Endothelial cell of umbilical vein (primary cell): ENCODE results near the gene TRDMT1. TPM values are rescaled to one million over a fixed set of nuclear protein-coding genes. Genes with fewer than 3 reads are reported as not detected.

ENCODE experiments used
- BruUV-seq: library from RNA; stranded (reverse); fragments of 400-500 nt; replicated peaks from 2 replicates; lab custom pipeline; 2021; lab: Mats Ljungman, UMichigan
- CTCF ChIA-PET: fragments of 300-600, 350-600 bp; sonication (Branson Sonifier 250); formaldehyde crosslinking; loops from one replicate; lab custom pipeline; 2021; ENCODE audit warnings: antibody characterized with exemption, inconsistent platforms; lab: Charles Lee
- POLR2A ChIA-PET: fragments of 300-600, 350-600 bp; sonication (Branson Sonifier 250); formaldehyde crosslinking; loops from one replicate; lab custom pipeline; 2021; ENCODE audit warnings: antibody characterized with exemption, inconsistent platforms; lab: Charles Lee
- DNase-seq: peaks from one replicate; pipeline ENCODE4 v3.0.0-alpha.2; 2011; ENCODE audit warnings: low read depth, low spot score
- FAIRE-seq: peaks from 2 replicates; lab custom pipeline; 2011; peaks lifted over from hg19 to GRCh38; lab: Jason Lieb, UNC
- H2AFZ ChIP-seq: 2 replicates; pipeline ENCODE4 v1.6.0; 2012; ENCODE audit warnings: low read depth, low read length, control low read depth, inconsistent platforms
- H3K27ac ChIP-seq: 2 replicates; pipeline ENCODE4 v1.5.1; 2011; ENCODE audit warnings: low read depth, mild to moderate bottlenecking, control low read depth, low read length, moderate library complexity; ENCODE audit not compliant: insufficient read depth
- H3K27me3 ChIP-seq, 2 experiments: 2 replicates each; pipeline versions ENCODE4 v1.6.0 to v1.6.1; 2011; ENCODE audit warnings: low read length in 2 of 2, mixed read lengths in 1 of 2; ENCODE audit not compliant: control insufficient read depth in 2 of 2, insufficient read depth in 2 of 2
- H3K36me3 ChIP-seq, 2 experiments: 2 replicates in 1 of 2; 3 replicates in 1 of 2; pipeline ENCODE4 v1.5.1; 2011; ENCODE audit warnings: low read length in 2 of 2, mild to moderate bottlenecking in 1 of 2, moderate library complexity in 1 of 2; ENCODE audit not compliant: control insufficient read depth in 2 of 2, insufficient read depth in 2 of 2; ENCODE audit errors: extremely low read depth in 1 of 2
- H3K4me1 ChIP-seq: 3 replicates; pipeline ENCODE4 v1.5.1; 2011; ENCODE audit warnings: mild to moderate bottlenecking, low read length; ENCODE audit not compliant: control insufficient read depth, insufficient read depth; ENCODE audit errors: extremely low read depth
- H3K4me2 ChIP-seq: 2 replicates; pipeline ENCODE4 v1.6.1; 2011; ENCODE audit warnings: low read length, control low read depth, mixed read lengths; ENCODE audit not compliant: insufficient read depth
- H3K4me3 ChIP-seq, 3 experiments: fragments of 200-600 bp in 1 of 3; sonication (generic), shearing (Covaris generic) in 1 of 3; replicated peaks in 1 of 3; 2 replicates each; pipeline ENCODE4 v1.5.1; 2011 to 2016; ENCODE audit warnings: control low read depth in 3 of 3, low read length in 3 of 3, mild to moderate bottlenecking in 2 of 3, inconsistent platforms in 1 of 3, low read depth in 1 of 3, moderate library complexity in 1 of 3; ENCODE audit not compliant: insufficient read depth in 1 of 3
- H3K79me2 ChIP-seq: 2 replicates; pipeline ENCODE4 v1.6.0; 2012; ENCODE audit warnings: low read length, inconsistent platforms; ENCODE audit not compliant: control insufficient read depth, insufficient read depth
- H3K9ac ChIP-seq: replicated peaks from 2 replicates; pipeline ENCODE3; 2011; ENCODE audit warnings: low read length, control low read depth; ENCODE audit not compliant: insufficient read depth; ENCODE audit errors: extremely low read depth
- H3K9me1 ChIP-seq: replicated peaks from 3 replicates; pipeline ENCODE4 v1.6.0; 2011; ENCODE audit warnings: mild to moderate bottlenecking, low read length; ENCODE audit not compliant: control insufficient read depth, insufficient read depth; ENCODE audit errors: extremely low read depth
- H3K9me3 ChIP-seq: replicated peaks from 2 replicates; pipeline ENCODE4 v1.5.1; 2012; ENCODE audit warnings: low read length, inconsistent platforms; ENCODE audit not compliant: control insufficient read depth, insufficient read depth
- H4K20me1 ChIP-seq: replicated peaks from 2 replicates; pipeline ENCODE3; 2011; ENCODE audit warnings: mild to moderate bottlenecking, low read length; ENCODE audit not compliant: control insufficient read depth, insufficient read depth; ENCODE audit errors: extremely low read depth
- FOS ChIP-seq: IDR thresholded peaks from 2 replicates; pipeline ENCODE4 v1.6.1; 2011; ENCODE audit warnings: mild to moderate bottlenecking, low read length, moderate library complexity, borderline replicate concordance; ENCODE audit not compliant: insufficient read depth
- JUN ChIP-seq: IDR thresholded peaks from 2 replicates; pipeline ENCODE4 v1.6.1; 2011; ENCODE audit warnings: borderline replicate concordance, low read depth; ENCODE audit not compliant: insufficient read length, insufficient read depth
- dilution Hi-C: fragments of 300-500 bp; cut with MboI; formaldehyde crosslinking; loops from one replicate; pipeline ENCODE4 v1.15.0; 2019; ENCODE audit warnings: low sequenced_read_pairs; ENCODE audit not compliant: extremely low pct_ligation_motif_present
- intact Hi-C: fragments of 100-400 bp; cut with micrococcal nuclease; formaldehyde crosslinking; loops from one replicate; pipeline ENCODE4 v1.10.0; 2022
- polyA plus RNA-seq, 4 experiments: library from polyadenylated mRNA; depleted of rRNA in 3 of 4; stranded (reverse) in 3 of 4; unstranded in 1 of 4; fragments of >200 nt; gene quantifications; 2 replicates each; pipeline versions ENCODE4 v1.2.1 to v1.2.3, GENCODE V29; 2011 to 2012; ENCODE audit warnings: missing spikeins in 1 of 4
- total RNA-seq: library from RNA; stranded (reverse); gene quantifications from 2 replicates; pipeline ENCODE4 v1.2.3, GENCODE V29; 2021
- TF ChIP-seq, protein P1 (sequence below), 2 donors: IDR thresholded peaks; 1 replicate in 1 of 2; 2 replicates in 1 of 2; pipeline ENCODE4 v1.5.1; 2011; ENCODE audit warnings: low read length in 2 of 2, mild to moderate bottlenecking in 2 of 2, moderate library complexity in 2 of 2, control low read depth in 1 of 2, inconsistent platforms in 1 of 2, low read depth in 1 of 2; ENCODE audit not compliant: insufficient read depth in 1 of 2; ENCODE audit errors: extremely low read depth in 1 of 2
- TF ChIP-seq, protein P2 (sequence below): IDR thresholded peaks from 2 replicates; pipeline ENCODE4 v1.6.1; 2011; ENCODE audit not compliant: insufficient read depth, insufficient read length

The TRDMT1 gene
- total and polyA plus RNA-seq, 2 donors (not counting 3 experiments of a cell fraction or from before 2014, with no cell fraction given), result 10.0 to 12.3 TPM

GRCh38 chr10:17227367-17228090 lies 26.1 kb upstream of the TRDMT1 start:
- intact Hi-C loops, result loop anchor here (1.0 to 2.0 kb wide), 11 partner anchors 11 to 399 kb away; partner anchors contain the start of gene TRDMT1
- POLR2A ChIA-PET, result interaction anchor here (3.3 to 3.6 kb wide), 3 partner anchors 12 to 260 kb away, joined by 21 to 27 read pairs (median 25); no protein-coding TSS in a partner anchor
- dilution Hi-C loops, result no loop called here
- DNase-seq, result peak; percentile 67
- H2AFZ ChIP-seq, result peak overlapping the region; percentile 6
- TSS peak; percentile 55 for BruUV-seq
- no peaks in the 10 kb centered on the region for H3K9me3 ChIP-seq
- TF ChIP-seq FOS (no peak), JUN (no peak)
- TF ChIP-seq, protein P1, sequence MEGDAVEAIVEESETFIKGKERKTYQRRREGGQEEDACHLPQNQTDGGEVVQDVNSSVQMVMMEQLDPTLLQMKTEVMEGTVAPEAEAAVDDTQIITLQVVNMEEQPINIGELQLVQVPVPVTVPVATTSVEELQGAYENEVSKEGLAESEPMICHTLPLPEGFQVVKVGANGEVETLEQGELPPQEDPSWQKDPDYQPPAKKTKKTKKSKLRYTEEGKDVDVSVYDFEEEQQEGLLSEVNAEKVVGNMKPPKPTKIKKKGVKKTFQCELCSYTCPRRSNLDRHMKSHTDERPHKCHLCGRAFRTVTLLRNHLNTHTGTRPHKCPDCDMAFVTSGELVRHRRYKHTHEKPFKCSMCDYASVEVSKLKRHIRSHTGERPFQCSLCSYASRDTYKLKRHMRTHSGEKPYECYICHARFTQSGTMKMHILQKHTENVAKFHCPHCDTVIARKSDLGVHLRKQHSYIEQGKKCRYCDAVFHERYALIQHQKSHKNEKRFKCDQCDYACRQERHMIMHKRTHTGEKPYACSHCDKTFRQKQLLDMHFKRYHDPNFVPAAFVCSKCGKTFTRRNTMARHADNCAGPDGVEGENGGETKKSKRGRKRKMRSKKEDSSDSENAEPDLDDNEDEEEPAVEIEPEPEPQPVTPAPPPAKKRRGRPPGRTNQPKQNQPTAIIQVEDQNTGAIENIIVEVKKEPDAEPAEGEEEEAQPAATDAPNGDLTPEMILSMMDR (IDR thresholded peaks at IDR 0.05; ENCODE audit: extremely low read depth in 1 of 2, insufficient read depth in 1 of 2, low read depth in 1 of 2, low read length in 2 of 2), result peak in 1 of 2 donors; percentile 33
- TF ChIP-seq, protein P2, sequence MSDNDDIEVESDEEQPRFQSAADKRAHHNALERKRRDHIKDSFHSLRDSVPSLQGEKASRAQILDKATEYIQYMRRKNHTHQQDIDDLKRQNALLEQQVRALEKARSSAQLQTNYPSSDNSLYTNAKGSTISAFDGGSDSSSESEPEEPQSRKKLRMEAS, result no peak
- H3K27me3 ChIP-seq, result no peaks in the 10 kb centered on the region
- H3K36me3 ChIP-seq, result peaks cover 0 to 23% of the 10 kb centered on the region in 2 experiments
- H3K79me2 ChIP-seq, result peaks cover 36% of the 10 kb centered on the region
- CTCF ChIA-PET, result interaction anchor here (0.6 to 5.8 kb wide), 11 partner anchors 9 to 395 kb away, joined by 3 to 46 read pairs (median 5); partner anchors contain the start of gene TRDMT1
- H3K9me1 ChIP-seq, result no peaks in the 10 kb centered on the region
- peak overlapping the region; percentile 100 for H3K9ac ChIP-seq
- H3K27ac ChIP-seq, result peak overlapping the region; percentile 99
- peak; percentile 57 for FAIRE-seq
- peak overlapping the region; percentile 36 to 83 (median 56) for H3K4me3 ChIP-seq
- H4K20me1 ChIP-seq, result peaks cover 13% of the 10 kb centered on the region
- H3K4me1 ChIP-seq, result peaks cover 18% of the 10 kb centered on the region
- H3K4me2 ChIP-seq, result peak overlapping the region; percentile 99
